Skeletal muscle cell (primary cell): ENCODE results near the gene RNF213.
"Not testable (repeated sequence)": the region's sequence is repeated elsewhere in the genome, so short reads cannot be mapped to it uniquely, and the experiment has no call there.

Source experiments
- DNase-seq: peaks from one replicate; pipeline ENCODE4 v3.0.0-alpha.2; 2010; ENCODE audit warnings: low read depth
- H3K4me3 ChIP-seq: 2 replicates; pipeline ENCODE4 v1.5.1; 2011; ENCODE audit warnings: low read depth, mild to moderate bottlenecking, control low read depth, low read length, moderate library complexity

RNF213 gene

GRCh38 chr17:80263253-80264204, 2.9 kb downstream of the RNF213 start:
- H3K4me3 ChIP-seq = peak overlapping the region; percentile 35
- peak; percentile 60 for DNase-seq

DNA sequence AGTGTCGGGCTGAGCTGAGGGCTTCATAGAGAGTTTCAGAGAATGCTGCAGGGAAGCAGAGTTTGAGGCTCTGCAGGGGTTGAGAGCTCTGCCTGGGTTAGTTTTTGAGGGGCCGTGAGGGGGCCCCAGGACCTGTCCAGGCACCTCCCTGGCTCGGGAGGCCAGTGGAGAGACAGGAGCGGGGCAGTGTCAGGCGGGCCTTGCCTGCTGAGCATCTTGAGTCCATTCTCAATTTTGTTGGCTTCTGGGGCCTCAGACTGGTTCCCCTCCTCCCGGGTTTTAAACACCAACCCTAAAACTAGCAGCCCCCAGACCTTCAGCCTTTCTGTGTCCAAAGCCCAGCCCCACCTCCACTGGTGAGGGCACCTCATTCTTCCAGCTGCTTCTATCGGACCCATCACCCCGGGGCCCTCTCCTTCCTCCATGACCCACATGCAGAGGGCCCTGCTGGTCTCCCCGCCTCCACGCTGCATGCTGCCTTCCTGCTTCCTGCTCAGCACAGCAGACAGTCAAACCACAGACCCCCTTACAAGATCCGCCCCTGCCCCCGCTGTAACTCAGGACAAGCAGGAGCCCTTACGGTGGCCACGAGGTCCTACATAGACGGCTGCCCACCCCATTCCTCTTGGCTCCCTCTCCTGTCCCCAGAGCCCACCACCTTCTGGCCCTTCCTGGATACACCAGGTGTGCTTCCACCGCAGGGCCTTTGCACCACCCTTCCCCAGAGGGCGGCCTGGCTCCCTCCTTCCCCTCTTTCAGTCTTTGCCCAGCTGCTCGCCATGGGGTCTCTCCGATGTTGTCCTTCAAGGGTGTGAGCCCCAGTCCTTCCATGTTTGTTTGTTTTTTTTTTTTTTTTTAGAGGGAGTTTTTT, 3.8 kb downstream of the RNF213 start:
- peak overlapping the region; percentile 35 for H3K4me3 ChIP-seq
- DNase-seq = no peak

DNA sequence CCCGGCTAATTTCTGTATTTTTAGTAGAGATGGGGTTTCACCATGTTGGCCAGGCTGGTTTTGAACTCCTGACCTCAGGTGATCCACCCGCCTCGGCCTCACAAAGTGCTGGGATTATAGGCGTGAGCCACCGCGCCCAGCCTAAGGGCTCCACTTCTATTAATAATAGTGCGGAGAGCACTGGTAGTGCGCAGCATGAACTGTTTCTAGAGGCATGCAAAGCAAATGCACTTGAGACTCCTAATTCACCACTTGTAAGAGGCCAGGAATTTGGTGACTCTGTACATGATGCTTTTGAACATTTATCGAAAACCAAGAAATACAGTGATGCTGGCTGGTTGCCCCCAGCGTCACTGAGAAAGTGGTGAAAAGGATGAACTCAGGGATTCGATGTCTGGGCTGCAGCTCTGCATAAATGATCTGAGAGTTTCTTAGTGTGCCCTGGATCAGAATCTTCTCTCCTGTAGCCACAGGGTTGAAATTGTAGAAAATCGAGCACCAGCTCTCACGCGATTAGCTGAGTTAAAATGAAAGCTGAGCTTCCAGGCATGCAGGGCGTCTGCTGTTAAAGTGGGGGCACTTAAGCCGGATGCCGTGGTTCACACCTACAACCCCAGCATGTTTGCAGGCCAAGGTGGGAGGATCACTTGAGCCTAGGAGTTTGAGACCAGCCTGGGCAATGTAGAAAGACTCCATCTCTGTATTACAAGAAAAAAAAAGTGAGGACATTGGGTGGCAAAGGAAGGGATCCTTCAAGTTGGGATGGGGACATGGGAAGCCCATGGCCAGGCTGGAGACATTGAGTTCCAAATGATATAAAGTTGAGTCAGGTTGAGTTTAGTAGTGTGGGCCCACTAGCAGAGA, 4.8 kb downstream of the RNF213 start:
- no peak for DNase-seq
- H3K4me3 ChIP-seq = no peak overlapping the region

GRCh38 chr17:80267391-80267790, 6.7 kb downstream of the RNF213 start:
- no peak overlapping the region for H3K4me3 ChIP-seq
- no peak for DNase-seq

DNA sequence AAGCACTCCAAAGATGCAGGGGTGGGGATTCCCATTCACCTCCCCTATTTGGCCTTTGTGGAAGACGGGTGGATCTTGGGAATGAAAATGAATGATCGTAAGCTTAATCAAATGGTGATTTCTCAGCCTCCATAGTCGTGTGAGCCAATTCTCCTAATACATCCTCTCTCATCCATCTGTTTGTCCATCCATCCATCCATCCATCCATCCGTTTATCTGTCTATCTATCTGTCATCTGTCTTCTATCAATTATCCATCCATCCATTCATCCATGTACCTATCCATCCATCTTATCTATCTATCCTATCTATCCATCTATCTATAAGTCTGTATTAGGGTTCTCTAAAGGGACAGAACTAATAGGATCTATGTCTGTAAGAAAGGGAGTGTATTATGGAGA, 7.8 kb downstream of the RNF213 start:
- no peak overlapping the region for H3K4me3 ChIP-seq
- DNase-seq = no peak

GRCh38 chr17:80269405-80269807, 8.8 kb downstream of the RNF213 start:
- no peak for DNase-seq
- no peak overlapping the region for H3K4me3 ChIP-seq

- H3K4me3 ChIP-seq = no peak overlapping the region
These were observed 9.5 kb downstream of the RNF213 start for GRCh38 chr17:80270104-80270503.

DNA sequence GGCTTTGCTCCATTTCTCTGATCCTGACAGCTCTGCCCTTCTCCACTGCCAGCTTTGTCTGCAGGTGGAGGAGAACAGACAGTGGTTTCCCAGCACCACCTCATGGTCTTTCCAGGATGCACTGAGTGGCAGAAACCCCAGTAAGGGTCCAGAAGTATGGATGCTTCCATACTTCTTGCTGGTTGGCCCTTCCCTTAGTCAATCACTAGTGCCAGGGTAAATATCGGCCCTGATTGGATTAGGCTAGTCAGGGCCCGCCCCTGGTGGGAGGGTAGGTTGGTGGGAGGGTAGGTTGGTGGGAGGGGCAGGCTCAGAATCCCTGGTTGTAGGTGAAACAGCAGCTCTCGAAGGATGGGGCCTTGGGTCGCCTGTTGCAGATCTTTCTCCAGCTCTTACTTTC, 10.2 kb downstream of the RNF213 start:
- no peak for DNase-seq
- no peak overlapping the region for H3K4me3 ChIP-seq

More at GRCh38 chr17:80270104-80270503, 9.5 kb downstream of the RNF213 start:
- DNase-seq = no peak

DNA sequence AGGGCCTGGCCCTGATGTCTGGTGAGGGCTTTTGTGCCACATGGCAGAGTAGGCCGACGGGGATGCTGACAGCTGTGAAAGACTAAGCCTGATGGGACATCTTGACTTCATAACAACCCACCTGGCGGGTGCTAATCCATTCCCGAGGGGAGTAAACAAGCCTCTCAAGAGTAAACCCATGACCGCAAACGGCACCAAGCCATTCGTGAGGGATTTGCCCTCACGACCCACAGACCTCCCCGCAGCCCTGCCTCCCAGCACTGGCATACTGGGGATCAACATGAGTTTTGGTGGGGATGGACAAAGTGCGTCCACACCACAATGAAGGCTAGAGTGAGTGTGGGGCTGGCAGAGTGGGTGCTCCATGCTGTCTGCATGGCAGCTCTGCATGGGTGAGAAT, 11.7 kb downstream of the RNF213 start:
- H3K4me3 ChIP-seq = no peak overlapping the region
- no peak for DNase-seq

- H3K4me3 ChIP-seq = no peak overlapping the region
- no peak for DNase-seq
These were observed 13.7 kb downstream of the RNF213 start for GRCh38 chr17:80274331-80274730.

GRCh38 chr17:80274871-80275449, 14.3 kb downstream of the RNF213 start:
- DNase-seq = no peak
- no peak overlapping the region for H3K4me3 ChIP-seq

DNA sequence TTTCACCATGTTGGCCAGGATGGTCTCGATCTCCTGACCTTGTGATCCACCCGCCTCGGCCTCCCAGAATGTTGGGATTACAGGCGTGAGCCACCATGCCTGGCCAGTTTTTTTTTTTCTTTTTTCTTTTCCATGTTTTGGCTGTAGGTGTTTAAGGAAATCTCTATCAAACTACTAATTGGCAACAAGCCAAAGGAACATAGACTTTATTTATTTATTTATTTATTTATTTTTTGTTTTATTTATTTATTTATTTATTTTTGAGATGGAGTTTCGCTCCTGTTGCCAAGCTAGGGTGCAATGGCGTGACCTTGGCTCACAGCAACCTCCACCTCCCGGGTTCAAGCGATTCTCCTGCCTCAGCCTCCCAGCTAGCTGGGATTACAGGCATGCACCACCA, 15.2 kb downstream of the RNF213 start:
- DNase-seq = not testable (repeated sequence)

GRCh38 chr17:80277751-80278671, 17.4 kb downstream of the RNF213 start:
- no peak for DNase-seq
- no peak overlapping the region for H3K4me3 ChIP-seq

More for the DNA sequence above, 15.2 kb downstream of the RNF213 start:
- not testable (repeated sequence) for H3K4me3 ChIP-seq

GRCh38 chr17:80279895-80280294, 19.2 kb downstream of the RNF213 start:
- no peak overlapping the region for H3K4me3 ChIP-seq
- DNase-seq = peak; percentile 62

- no peak overlapping the region for H3K4me3 ChIP-seq
- DNase-seq = no peak
These were observed 20.9 kb downstream of the RNF213 start for GRCh38 chr17:80281516-80281915.

DNA sequence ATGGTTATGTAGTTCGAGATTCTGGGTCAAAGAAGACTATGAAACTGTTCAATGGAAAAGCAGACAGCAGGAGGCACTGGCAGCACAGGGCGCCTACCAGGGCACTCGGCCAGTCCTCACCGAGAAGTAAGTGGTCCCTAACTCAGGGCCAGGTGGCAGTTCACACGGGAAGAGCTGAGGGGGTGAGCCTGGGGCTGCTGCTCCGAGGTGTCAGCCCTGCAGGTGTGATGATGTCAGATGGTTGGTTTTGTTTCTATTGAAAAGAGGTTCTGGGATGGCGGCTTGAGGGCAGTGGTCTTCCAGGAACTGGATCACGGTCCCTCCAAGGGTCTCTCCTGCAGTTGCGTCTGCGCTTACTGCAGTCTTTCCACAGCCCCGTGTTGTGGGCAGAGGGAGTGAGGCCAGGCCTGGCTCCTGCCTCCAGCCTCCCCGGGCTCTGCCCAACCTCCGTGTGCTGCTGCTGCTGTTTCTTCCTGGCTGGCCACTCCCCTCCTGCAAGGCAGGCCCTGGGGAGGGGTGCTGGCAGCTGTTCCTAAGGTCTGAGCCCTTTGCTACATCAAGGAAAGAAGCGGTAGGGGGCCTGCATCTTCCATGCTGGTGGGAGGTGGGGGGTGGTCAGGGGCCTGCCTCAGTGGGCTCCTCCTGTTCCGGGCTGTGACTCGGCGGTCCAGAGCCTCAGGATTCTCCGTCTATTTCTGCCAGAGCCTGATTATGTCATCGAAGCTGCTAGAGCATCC, 22.6 kb downstream of the RNF213 start:
- DNase-seq = no peak
- no peak overlapping the region for H3K4me3 ChIP-seq

DNA sequence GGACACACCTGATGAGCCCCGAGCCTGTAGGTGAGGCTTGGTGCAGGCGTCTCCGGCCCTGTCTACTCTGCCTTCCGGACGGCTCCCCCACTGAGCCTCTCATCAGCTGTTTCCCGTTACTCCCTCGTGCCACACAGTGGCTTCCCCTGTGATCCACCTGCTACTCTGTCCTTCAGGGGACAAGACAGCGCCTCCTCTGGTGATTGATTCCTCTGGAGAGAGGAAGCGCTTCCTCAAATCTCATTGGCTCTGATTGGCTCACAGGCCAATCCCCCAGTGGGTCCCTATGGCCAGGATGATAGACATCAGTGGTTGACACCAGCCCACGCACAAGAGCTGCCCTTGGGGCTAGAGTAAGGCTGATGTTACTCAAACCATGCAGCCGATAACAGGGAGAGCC, 24.0 kb downstream of the RNF213 start:
- no peak for DNase-seq
- no peak overlapping the region for H3K4me3 ChIP-seq
